Measurements from ENCODE around the gene CTBP2. TPM values are rescaled to one million over a fixed set of nuclear protein-coding genes. Genes with fewer than 3 reads are reported as not detected.

The CTBP2 gene
- total RNA-seq, 1 experiment from 2014 or later, result 78.7 TPM

DNA sequence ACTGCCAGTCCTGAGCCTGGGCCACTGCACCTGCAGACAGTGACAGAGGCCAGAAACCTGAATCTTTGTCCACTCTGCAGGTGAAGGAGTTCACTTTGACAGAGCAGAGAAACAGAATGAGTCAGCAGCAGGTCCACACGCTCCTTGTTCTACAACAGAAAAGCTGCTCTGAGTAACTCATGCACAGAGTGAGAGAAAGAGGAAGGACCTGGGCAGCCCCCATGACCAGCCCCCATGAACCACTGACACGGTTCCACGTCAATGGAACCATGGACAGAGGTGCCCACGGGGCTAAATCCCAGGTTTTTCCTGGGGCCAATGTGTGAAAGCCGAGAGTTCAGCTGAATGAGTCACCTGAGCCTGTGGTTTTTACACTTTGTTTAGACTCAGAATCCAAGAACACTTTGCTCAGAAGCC, 40.8 kb upstream of the CTBP2 start:
- TF ChIP-seq, protein P1, sequence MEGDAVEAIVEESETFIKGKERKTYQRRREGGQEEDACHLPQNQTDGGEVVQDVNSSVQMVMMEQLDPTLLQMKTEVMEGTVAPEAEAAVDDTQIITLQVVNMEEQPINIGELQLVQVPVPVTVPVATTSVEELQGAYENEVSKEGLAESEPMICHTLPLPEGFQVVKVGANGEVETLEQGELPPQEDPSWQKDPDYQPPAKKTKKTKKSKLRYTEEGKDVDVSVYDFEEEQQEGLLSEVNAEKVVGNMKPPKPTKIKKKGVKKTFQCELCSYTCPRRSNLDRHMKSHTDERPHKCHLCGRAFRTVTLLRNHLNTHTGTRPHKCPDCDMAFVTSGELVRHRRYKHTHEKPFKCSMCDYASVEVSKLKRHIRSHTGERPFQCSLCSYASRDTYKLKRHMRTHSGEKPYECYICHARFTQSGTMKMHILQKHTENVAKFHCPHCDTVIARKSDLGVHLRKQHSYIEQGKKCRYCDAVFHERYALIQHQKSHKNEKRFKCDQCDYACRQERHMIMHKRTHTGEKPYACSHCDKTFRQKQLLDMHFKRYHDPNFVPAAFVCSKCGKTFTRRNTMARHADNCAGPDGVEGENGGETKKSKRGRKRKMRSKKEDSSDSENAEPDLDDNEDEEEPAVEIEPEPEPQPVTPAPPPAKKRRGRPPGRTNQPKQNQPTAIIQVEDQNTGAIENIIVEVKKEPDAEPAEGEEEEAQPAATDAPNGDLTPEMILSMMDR (IDR thresholded peaks at IDR 0.05; ENCODE audit: unreplicated experiment), result no peak

DNA sequence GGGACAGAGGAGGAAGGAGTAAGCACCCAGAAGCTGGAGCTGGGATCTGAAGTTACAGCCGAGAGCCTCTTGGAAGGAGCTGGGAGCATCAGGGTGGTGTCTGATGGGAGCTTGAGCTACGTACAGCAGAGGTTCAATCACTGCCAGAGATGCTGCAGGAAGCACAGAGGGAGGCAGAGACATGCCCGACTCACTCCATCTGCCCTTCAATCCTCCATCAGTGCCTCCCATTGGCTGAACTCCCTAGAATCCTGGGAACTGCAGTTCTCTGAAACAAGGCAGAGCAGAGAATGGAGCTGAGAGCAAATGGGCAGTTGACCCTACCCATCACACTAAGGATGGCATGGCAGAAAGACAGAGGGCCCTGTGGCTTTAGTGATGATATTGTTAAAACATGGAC, 40.0 kb upstream of the CTBP2 start:
- H3K4me3 Mint-ChIP-seq (ENCODE audit: low read depth, unreplicated experiment), result no peak overlapping the region
- CTCF ChIA-PET, result no interaction called here
- no peak for DNase-seq
- H3K4me1 Mint-ChIP-seq (ENCODE audit: low read depth, unreplicated experiment), result peaks cover 7% of the 10 kb centered on the region
- no TSS peak for BruUV-seq (replicated peaks)
- no peaks in the 10 kb centered on the region for H3K36me3 Mint-ChIP-seq (ENCODE audit: insufficient read depth, unreplicated experiment)
- H3K9me3 Mint-ChIP-seq (ENCODE audit: low read depth, unreplicated experiment), result no peaks in the 10 kb centered on the region
- no peaks in the 10 kb centered on the region for H3K27me3 Mint-ChIP-seq (ENCODE audit: unreplicated experiment)
- intact Hi-C loops (cut with micrococcal nuclease; ENCODE audit: unreplicated experiment), result no loop called here
- no peak overlapping the region for H3K27ac Mint-ChIP-seq (ENCODE audit: unreplicated experiment)
- TF ChIP-seq, protein P1 (IDR thresholded peaks at IDR 0.05; ENCODE audit: unreplicated experiment), result no peak

More for the DNA sequence above, 40.8 kb upstream of the CTBP2 start:
- Mint-ChIP-seq H3K9me3 (ENCODE audit: low read depth, unreplicated experiment) (no peaks in the 10 kb centered on the region), H3K27ac (ENCODE audit: unreplicated experiment) (no peak overlapping the region), H3K4me1 (ENCODE audit: low read depth, unreplicated experiment) (peaks cover 7% of the 10 kb centered on the region), H3K36me3 (ENCODE audit: insufficient read depth, unreplicated experiment) (no peaks in the 10 kb centered on the region), H3K27me3 (ENCODE audit: unreplicated experiment) (no peaks in the 10 kb centered on the region), H3K4me3 (ENCODE audit: low read depth, unreplicated experiment) (no peak overlapping the region)
- CTCF ChIA-PET, result interaction anchor here (0.6 to 0.7 kb wide), 2 partner anchors 47 to 384 kb away, joined by 3 to 4 read pairs; no protein-coding TSS in a partner anchor
- BruUV-seq (replicated peaks), result no TSS peak
- peak; percentile 36 for DNase-seq
- intact Hi-C loops (cut with micrococcal nuclease; ENCODE audit: unreplicated experiment), result no loop called here

DNA sequence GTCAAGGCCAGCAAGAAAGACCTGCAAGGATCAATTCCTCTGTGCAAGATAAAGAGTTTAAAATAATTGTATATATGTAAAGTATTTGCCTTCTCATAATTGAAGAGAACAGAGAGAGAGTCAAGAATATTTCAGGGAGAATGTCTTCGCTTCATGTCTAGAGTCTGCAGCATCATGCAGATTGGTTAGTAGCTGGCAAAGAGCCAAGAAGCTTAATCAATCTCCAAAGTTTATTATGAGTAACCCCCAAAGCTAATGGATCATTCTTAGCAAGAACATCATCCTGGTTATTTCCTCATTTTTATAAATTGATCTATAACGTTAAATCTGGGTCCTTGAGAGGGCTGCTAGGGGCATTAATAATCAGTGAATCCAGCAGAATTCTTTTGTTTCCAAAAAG, 38.9 kb upstream of the CTBP2 start:
- CTCF ChIA-PET, result no interaction called here
- H3K9me3 Mint-ChIP-seq (ENCODE audit: low read depth, unreplicated experiment), result no peaks in the 10 kb centered on the region
- H3K36me3 Mint-ChIP-seq (ENCODE audit: insufficient read depth, unreplicated experiment), result no peaks in the 10 kb centered on the region
- intact Hi-C loops (cut with micrococcal nuclease; ENCODE audit: unreplicated experiment), result no loop called here
- DNase-seq, result no peak
- peaks cover 7% of the 10 kb centered on the region for H3K4me1 Mint-ChIP-seq (ENCODE audit: low read depth, unreplicated experiment)
- TF ChIP-seq, protein P1 (IDR thresholded peaks at IDR 0.05; ENCODE audit: unreplicated experiment), result no peak
- no peak overlapping the region for H3K27ac Mint-ChIP-seq (ENCODE audit: unreplicated experiment)
- no peaks in the 10 kb centered on the region for H3K27me3 Mint-ChIP-seq (ENCODE audit: unreplicated experiment)
- no TSS peak for BruUV-seq (replicated peaks)
- no peak overlapping the region for H3K4me3 Mint-ChIP-seq (ENCODE audit: low read depth, unreplicated experiment)

DNA sequence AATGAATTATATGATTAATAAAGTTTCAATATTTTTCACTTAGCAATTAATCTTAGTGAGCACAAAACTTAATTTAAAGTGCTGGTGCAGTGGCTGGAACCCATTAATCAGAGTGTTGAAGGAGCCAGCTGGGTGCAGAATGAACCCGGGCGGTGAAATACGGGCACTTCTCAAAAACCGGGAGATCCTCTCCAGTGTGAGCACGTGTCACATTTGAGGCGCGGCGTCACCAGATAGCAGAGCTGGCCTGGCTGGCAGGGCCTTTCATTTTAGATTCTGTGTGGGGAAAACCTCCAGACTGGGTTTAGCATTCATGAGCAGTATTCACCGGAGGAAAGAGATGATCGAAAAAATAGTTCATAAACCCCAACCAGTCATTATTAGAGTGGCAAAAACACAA, 34.5 kb upstream of the CTBP2 start:
- intact Hi-C loops (cut with micrococcal nuclease; ENCODE audit: unreplicated experiment), result no loop called here
- Mint-ChIP-seq H3K9me3 (ENCODE audit: low read depth, unreplicated experiment) (no peaks in the 10 kb centered on the region), H3K36me3 (ENCODE audit: insufficient read depth, unreplicated experiment) (no peaks in the 10 kb centered on the region), H3K27me3 (ENCODE audit: unreplicated experiment) (peaks cover 2% of the 10 kb centered on the region), H3K4me1 (ENCODE audit: low read depth, unreplicated experiment) (no peaks in the 10 kb centered on the region), H3K4me3 (ENCODE audit: low read depth, unreplicated experiment) (no peak overlapping the region), H3K27ac (ENCODE audit: unreplicated experiment) (no peak overlapping the region)
- no peak for DNase-seq
- CTCF ChIA-PET, result no interaction called here
- BruUV-seq (replicated peaks), result no TSS peak
- TF ChIP-seq, protein P1 (IDR thresholded peaks at IDR 0.05; ENCODE audit: unreplicated experiment), result no peak

All from Calu3 (cell line).